Prostate gland (tissue), 2 donors: Measurements from ENCODE around the gene HMGCS1.

ENCODE experiments used
- CTCF ChIP-seq, 4 experiments: fragments of 200-600 bp in 2 of 4; fragments of 450-650 bp in 2 of 4; sonication (generic) in 2 of 4; IDR thresholded peaks; 1 replicate in 3 of 4; 2 replicates in 1 of 4; pipeline ENCODE4 v1.5.1; 2016 to 2019; ENCODE audit warnings: antibody characterized with exemption in 4 of 4, mild to moderate bottlenecking in 2 of 4, moderate library complexity in 2 of 4
- POLR2A ChIP-seq: fragments of 450-650 bp; IDR thresholded peaks from one replicate; pipeline ENCODE4 v1.6.1; 2016; ENCODE audit warnings: antibody characterized with exemption, mild to moderate bottlenecking
- POLR2AphosphoS5 ChIP-seq: sonication (generic); formaldehyde crosslinking; IDR thresholded peaks from one replicate; pipeline ENCODE4 v1.6.1; 2017; ENCODE audit warnings: antibody characterized with exemption

GRCh38 chr5:43286623-43287022, 26.6 kb downstream of the HMGCS1 start:
- TF ChIP-seq CTCF (IDR thresholded peaks at IDR 0.05) (no peak), POLR2A (no peak), POLR2AphosphoS5 (no peak)
